IMR-90 (cell line): ENCODE data around the gene TMEM259. TPM values are rescaled to one million over a fixed set of nuclear protein-coding genes. Genes with fewer than 3 reads are reported as not detected.

Experiments used
- ATAC-seq: fragments of 200-7000 bp; cut with Tn5 transposase; 2 replicates; pipeline ENCODE4 v1.9.1; 2020; ENCODE audit warnings: low read depth, mild to moderate bottlenecking, moderate library complexity
- BruUV-seq: library from RNA; stranded (reverse); fragments of 400-500 nt; replicated peaks from 2 replicates; lab custom pipeline; 2021; lab: Mats Ljungman, UMichigan
- CTCF ChIA-PET: fragments of 300-600 bp; formaldehyde crosslinking; extraction: SDS; loops from one replicate; lab custom pipeline; 2021; ENCODE audit warnings: antibody characterized with exemption; lab: Yijun Ruan, JAX
- POLR2A ChIA-PET: fragments of 300-600 bp; sonication (Branson Sonifier 250); formaldehyde crosslinking; loops from one replicate; lab custom pipeline; 2022; ENCODE audit warnings: antibody characterized with exemption; ENCODE audit not compliant: unreplicated experiment; lab: Charles Lee
- DNase-seq: peaks from one replicate; pipeline ENCODE4 v3.0.0; 2013
- H2AFZ ChIP-seq: replicated peaks from 2 replicates; pipeline ENCODE3; 2013; ENCODE audit warnings: low read length, mild to moderate bottlenecking; ENCODE audit not compliant: poor library complexity
- H2AK5ac ChIP-seq: 2 replicates; pipeline ENCODE4 v1.6.1; 2013; ENCODE audit warnings: low read depth, low read length, inconsistent platforms
- H2AK9ac ChIP-seq: replicated peaks from 2 replicates; pipeline ENCODE3; 2013; ENCODE audit warnings: mild to moderate bottlenecking, low read depth, low read length, moderate library complexity; ENCODE audit not compliant: poor library complexity
- H2BK120ac ChIP-seq: 2 replicates; pipeline ENCODE4 v1.6.1; 2013; ENCODE audit warnings: low read depth, low read length, inconsistent platforms
- H2BK15ac ChIP-seq: 3 replicates; pipeline ENCODE4 v1.6.1; 2013; ENCODE audit warnings: low read depth, low read length, inconsistent platforms
- H2BK20ac ChIP-seq: 2 replicates; pipeline ENCODE4 v1.6.1; 2013; ENCODE audit warnings: low read depth, mild to moderate bottlenecking, inconsistent platforms, low read length, moderate library complexity
- H2BK5ac ChIP-seq: 2 replicates; pipeline ENCODE4 v1.6.1; 2013; ENCODE audit warnings: mild to moderate bottlenecking, low read depth, low read length, inconsistent platforms; ENCODE audit not compliant: poor library complexity, severe bottlenecking
- H3K14ac ChIP-seq: replicated peaks from 2 replicates; pipeline ENCODE4 v1.6.1; 2013; ENCODE audit warnings: low read depth, low read length, inconsistent platforms
- H3K18ac ChIP-seq: 2 replicates; pipeline ENCODE4 v1.6.1; 2013; ENCODE audit warnings: low read depth, low read length, control low read depth
- H3K23ac ChIP-seq: 2 replicates; pipeline ENCODE4 v1.6.1; 2013; ENCODE audit warnings: low read depth, low read length, inconsistent platforms
- H3K27ac ChIP-seq: 2 replicates; pipeline ENCODE4 v1.5.1; 2013; ENCODE audit warnings: mild to moderate bottlenecking, control low read depth, low read length; ENCODE audit not compliant: insufficient read depth
- H3K27me3 ChIP-seq: 2 replicates; pipeline ENCODE4 v1.6.1; 2013; ENCODE audit warnings: low read length; ENCODE audit not compliant: control insufficient read depth, insufficient read depth
- H3K36me3 ChIP-seq: 2 replicates; pipeline ENCODE4 v1.6.1; 2013; ENCODE audit warnings: low read length, mixed read lengths; ENCODE audit not compliant: control insufficient read depth, insufficient read depth
- H3K4ac ChIP-seq: 2 replicates; pipeline ENCODE4 v1.6.1; 2013; ENCODE audit warnings: low read depth, low read length, inconsistent platforms
- H3K4me1 ChIP-seq: 2 replicates; pipeline ENCODE4 v1.6.1; 2013; ENCODE audit warnings: low read length, mixed read lengths; ENCODE audit not compliant: control insufficient read depth, insufficient read depth
- H3K4me2 ChIP-seq: 2 replicates; pipeline ENCODE4 v1.6.1; 2013; ENCODE audit warnings: low read depth, mild to moderate bottlenecking, control low read depth, low read length, moderate library complexity
- H3K4me3 ChIP-seq: 2 replicates; pipeline ENCODE4 v1.5.1; 2013; ENCODE audit warnings: low read depth, mild to moderate bottlenecking, control low read depth, low read length, moderate library complexity; ENCODE audit not compliant: insufficient read depth
- H3K56ac ChIP-seq: 2 replicates; pipeline ENCODE4 v1.6.1; 2013; ENCODE audit warnings: low read length, inconsistent platforms; ENCODE audit not compliant: insufficient read depth; ENCODE audit errors: extremely low read depth
- H3K79me1 ChIP-seq, 2 experiments: 2 replicates each; pipeline ENCODE4 v1.6.1; 2013; ENCODE audit warnings: low read length in 2 of 2, inconsistent platforms in 1 of 2, low read depth in 1 of 2
- H3K9ac ChIP-seq: 2 replicates; pipeline ENCODE4 v1.6.1; 2013; ENCODE audit warnings: low read depth, low read length, control low read depth
- H3K9me1 ChIP-seq: 2 replicates; pipeline ENCODE4 v1.6.1; 2013; ENCODE audit warnings: low read length, inconsistent platforms; ENCODE audit not compliant: insufficient read depth
- H3K9me3 ChIP-seq: 2 replicates; pipeline ENCODE4 v1.6.1; 2013; ENCODE audit warnings: low read length; ENCODE audit not compliant: control insufficient read depth, insufficient read depth
- H4K20me1 ChIP-seq: 2 replicates; pipeline ENCODE4 v1.6.1; 2013; ENCODE audit warnings: low read length, inconsistent platforms; ENCODE audit not compliant: insufficient read depth
- H4K5ac ChIP-seq: 2 replicates; pipeline ENCODE4 v1.6.1; 2013; ENCODE audit warnings: mild to moderate bottlenecking, low read depth, low read length, control low read depth
- H4K8ac ChIP-seq, 2 experiments: 2 replicates each; pipeline ENCODE4 v1.6.1; 2013; ENCODE audit warnings: low read depth in 2 of 2, low read length in 2 of 2, control low read depth in 1 of 2, inconsistent platforms in 1 of 2
- H4K91ac ChIP-seq: 2 replicates; pipeline ENCODE4 v1.6.1; 2013; ENCODE audit warnings: low read depth, low read length, inconsistent platforms; ENCODE audit not compliant: insufficient read depth
- BHLHE40 ChIP-seq: fragments of 150-350 bp; IDR thresholded peaks from 2 replicates; pipeline ENCODE4 v1.6.1; 2016; ENCODE audit warnings: mild to moderate bottlenecking, low read depth, low read length
- CHD1 ChIP-seq: IDR thresholded peaks from 2 replicates; pipeline ENCODE4 v1.6.1; 2012; ENCODE audit warnings: low read depth, low read length, improper control_type of control experiment
- CTCF ChIP-seq: conservative IDR thresholded peaks from 2 replicates; pipeline ENCODE4 v1.5.1; 2012; ENCODE audit warnings: mild to moderate bottlenecking, low read depth, low read length, improper control_type of control experiment
- ELK1 ChIP-seq: fragments of 150-350 bp; IDR thresholded peaks from 2 replicates; pipeline ENCODE4 v1.6.1; 2016; ENCODE audit warnings: low read depth, mild to moderate bottlenecking, low read length, moderate library complexity, borderline replicate concordance
- MAZ ChIP-seq: IDR thresholded peaks from 2 replicates; pipeline ENCODE4 v1.6.1; 2012; ENCODE audit warnings: low read depth, mild to moderate bottlenecking, low read length, improper control_type of control experiment, moderate library complexity, borderline replicate concordance
- MXI1 ChIP-seq: IDR thresholded peaks from 2 replicates; pipeline ENCODE4 v1.6.1; 2012; ENCODE audit warnings: low read depth, mild to moderate bottlenecking, low read length, moderate library complexity, borderline replicate concordance
- NFE2L2 ChIP-seq: fragments of 150-350 bp; IDR thresholded peaks from 2 replicates; pipeline ENCODE4 v1.6.1; 2016; ENCODE audit warnings: low read depth, mild to moderate bottlenecking, low read length
- RAD21 ChIP-seq: IDR thresholded peaks from 2 replicates; pipeline ENCODE4 v1.6.1; 2012; ENCODE audit warnings: low read length, improper control_type of control experiment
- RCOR1 ChIP-seq: IDR thresholded peaks from 2 replicates; pipeline ENCODE4 v1.6.1; 2012; ENCODE audit warnings: mild to moderate bottlenecking, low read length, improper control_type of control experiment; ENCODE audit not compliant: insufficient replicate concordance
- RFX5 ChIP-seq: IDR thresholded peaks from 2 replicates; pipeline ENCODE4 v1.8.0; 2012; ENCODE audit warnings: low read depth, mild to moderate bottlenecking, low read length, moderate library complexity
- SMC3 ChIP-seq: fragments of 150-350 bp; IDR thresholded peaks from 2 replicates; pipeline ENCODE4 v1.6.1; 2016; ENCODE audit warnings: low read depth, mild to moderate bottlenecking, antibody characterized with exemption, low read length, moderate library complexity
- WGBS, 2 experiments: methylation state at CpG; one replicate each; pipeline versions ENCODE4 v1.1.5 to v1.1.7; 2013; ENCODE audit warnings: missing lambda C conversion rate in 2 of 2; ENCODE audit not compliant: insufficient read length in 1 of 2; ENCODE audit errors: extremely low coverage in 2 of 2; 5-methylcytosine and 5-hydroxymethylcytosine counted together
- dilution Hi-C: fragments of 300-500 bp; cut with HindIII; formaldehyde crosslinking; loops from one replicate; pipeline ENCODE4 v1.14.3; 2018; ENCODE audit warnings: low sequenced_read_pairs; ENCODE audit not compliant: unreplicated experiment
- in situ Hi-C: fragments of 300-500 bp; cut with MboI; formaldehyde crosslinking; loops from 3 replicates; pipeline ENCODE4 v1.14.3; 2019; ENCODE audit warnings: low sequenced_read_pairs, inconsistent platforms, mixed read lengths
- intact Hi-C: fragments of 100-400 bp; cut with micrococcal nuclease; formaldehyde crosslinking; loops from 2 replicates; pipeline ENCODE4 v1.10.0; 2022
- polyA plus RNA-seq, 3 experiments: library from polyadenylated mRNA; depleted of rRNA; stranded (reverse); fragments of >200 nt; gene quantifications; 2 replicates each; pipeline ENCODE4 v1.2.3, GENCODE V29; 2012; ENCODE audit warnings: low replicate concordance in 1 of 3
- total RNA-seq: library from RNA; depleted of rRNA; stranded (reverse); fragments of >200 nt; gene quantifications from 2 replicates; pipeline ENCODE4 v1.2.3, GENCODE V29; 2012

The TMEM259 gene
- total and polyA plus RNA-seq, 2 of the 4 experiments (the other 2 are of a cell fraction), result 22.6 to 153 TPM

DNA sequence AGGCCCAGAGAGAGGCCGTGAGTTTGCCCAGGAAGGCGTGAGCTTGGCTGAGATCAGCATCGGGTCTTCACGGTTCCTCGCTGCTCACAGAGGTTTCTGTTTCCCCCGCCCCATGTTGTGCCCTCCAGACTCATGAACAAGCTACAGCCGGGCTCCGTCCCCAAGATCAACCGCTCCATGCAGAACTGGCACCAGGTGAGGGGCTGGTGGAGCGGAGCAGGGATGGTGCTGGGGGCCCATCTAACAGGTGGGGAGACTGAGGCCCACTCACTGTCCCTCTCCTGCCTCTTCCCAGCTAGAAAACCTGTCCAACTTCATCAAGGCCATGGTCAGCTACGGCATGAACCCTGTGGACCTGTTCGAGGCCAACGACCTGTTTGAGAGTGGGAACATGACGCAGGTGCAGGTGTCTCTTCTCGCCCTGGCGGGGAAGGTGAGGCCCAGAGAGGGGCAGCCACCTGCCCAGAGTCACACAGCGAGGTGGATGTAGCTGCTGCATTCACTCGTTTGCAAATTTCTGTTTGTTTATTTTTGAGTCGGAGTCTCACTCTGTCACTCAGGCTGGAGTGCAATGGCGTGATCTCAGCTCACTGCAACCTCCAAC lies 11.4 kb upstream of the TMEM259 start:
- no peak overlapping the region for H2BK20ac ChIP-seq
- H3K23ac ChIP-seq, result no peak overlapping the region
- no peaks in the 10 kb centered on the region for H3K9me3 ChIP-seq
- no peak overlapping the region for H3K14ac ChIP-seq
- H3K56ac ChIP-seq, result no peak overlapping the region
- no peak for TF ChIP-seq MXI1
- no peak for TF ChIP-seq ELK1
- no peak for TF ChIP-seq NFE2L2
- TF ChIP-seq RAD21, result no peak
- no peak for TF ChIP-seq RCOR1
- TF ChIP-seq BHLHE40, result no peak
- TF ChIP-seq MAZ, result no peak
- TF ChIP-seq SMC3, result no peak
- TF ChIP-seq CHD1, result no peak
- TF ChIP-seq RFX5, result no peak
- TF ChIP-seq CTCF, result no peak
- intact Hi-C loops, result no loop called here
- in situ Hi-C loops, result no loop called here
- no peak overlapping the region for H2BK15ac ChIP-seq
- BruUV-seq, result no TSS peak
- peaks cover 85% of the 10 kb centered on the region for H4K20me1 ChIP-seq
- peaks cover 13% of the 10 kb centered on the region; the same call in 1 of the 2 replicates for H3K4me1 ChIP-seq
- no peak overlapping the region for H3K4me2 ChIP-seq
- ATAC-seq (no peak), DNase-seq (no peak)
- H4K8ac ChIP-seq, result no peak overlapping the region
- no peak overlapping the region for H4K5ac ChIP-seq
- peaks cover 52% of the 10 kb centered on the region for H3K36me3 ChIP-seq
- H2BK120ac ChIP-seq, result no peak overlapping the region
- H2AK9ac ChIP-seq, result no peak overlapping the region
- no peak overlapping the region for H2AK5ac ChIP-seq
- no peak overlapping the region for H3K4ac ChIP-seq
- H4K91ac ChIP-seq, result no peak overlapping the region
- peaks cover 11 to 43% of the 10 kb centered on the region in 2 experiments; a peak in 3 of 4 replicates for H3K79me1 ChIP-seq
- no peaks in the 10 kb centered on the region for H3K27me3 ChIP-seq
- peaks cover 8% of the 10 kb centered on the region; the same call in 1 of the 2 replicates for H3K9me1 ChIP-seq
- no peak overlapping the region for H3K18ac ChIP-seq
- H3K4me3 ChIP-seq, result no peak overlapping the region
- ChIA-PET POLR2A (no interaction called here), CTCF (interaction anchor here (1.0 kb wide), 1 partner anchor 130 kb away, joined by 5 read pairs; no protein-coding TSS in a partner anchor)
- 80% methylated on average over 3 of the region's 20 CpGs; no CpG with 5 or more reads in 1 of the 2 experiments for WGBS, 2 experiments
- no peak overlapping the region for H3K27ac ChIP-seq
- H3K9ac ChIP-seq, result no peak overlapping the region
- no peak overlapping the region for H2BK5ac ChIP-seq
- dilution Hi-C loops, result no loop called here
- no peak overlapping the region for H2AFZ ChIP-seq
